Measurements from ENCODE around the gene TRIM33.
"Not testable (repeated sequence)": the region's sequence is repeated elsewhere in the genome, so short reads cannot be mapped to it uniquely, and the experiment has no call there.

TRIM33 gene

GRCh38 chr1:114517348-114517747, 6.3 kb upstream of the TRIM33 start:
- intact Hi-C loops (cut with DNase I), result no loop called here
- no peak for DNase-seq

- DNase-seq, result no peak
- intact Hi-C loops (cut with DNase I), result loop anchor here (5.0 kb wide), 1 partner anchor 70 kb away; the partner anchor contains the start of gene BCAS2
These were observed 1.7 kb upstream of the TRIM33 start for GRCh38 chr1:114512595-114513280.

DNA sequence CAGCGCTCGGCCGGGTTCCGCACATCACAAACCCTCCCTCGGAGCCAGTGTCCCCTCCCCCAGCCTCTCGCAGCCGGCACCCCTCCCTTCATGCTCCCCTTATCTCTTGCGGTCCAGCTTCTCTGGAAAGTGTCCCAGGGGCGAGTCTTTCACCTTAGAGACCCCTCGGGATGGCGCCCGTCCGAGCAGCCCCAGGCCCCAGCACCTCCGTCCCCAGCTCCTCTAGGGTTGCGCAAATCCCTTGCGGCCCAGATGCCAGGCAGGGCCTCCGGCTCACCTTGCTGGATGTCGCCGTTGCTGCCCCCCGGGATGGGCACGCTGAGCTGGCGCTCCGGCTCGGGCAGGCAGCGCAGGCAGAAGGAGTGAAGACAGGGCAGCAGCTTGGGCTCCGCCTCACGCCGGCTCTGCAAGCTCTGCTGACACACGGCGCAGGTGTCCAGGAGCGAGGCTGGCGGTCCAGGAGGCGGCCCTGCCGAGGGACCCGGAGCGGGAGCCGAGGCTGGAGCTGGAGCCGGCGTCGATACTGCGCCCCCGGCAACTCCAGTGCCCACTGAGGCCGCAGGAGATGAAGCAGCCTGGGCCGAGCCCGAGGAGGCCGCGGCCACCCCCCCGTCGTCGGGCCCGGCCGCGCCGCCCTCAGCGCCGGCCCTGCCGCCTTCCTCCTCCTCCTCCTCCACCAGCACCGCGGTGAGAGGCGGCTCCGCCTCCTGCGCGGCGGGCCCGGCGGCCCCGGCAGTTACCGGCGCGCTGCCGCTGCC, 550 bp downstream of the TRIM33 start:
- intact Hi-C loops (cut with DNase I), result loop anchor here (5.0 kb wide), 1 partner anchor 72 kb away; the partner anchor contains the start of gene BCAS2
- DNase-seq, result peak in 40 of 42 donors; percentile 16 to 69 (median 46)

GRCh38 chr1:114509596-114510273, 1.3 kb downstream of the TRIM33 start:
- peak in 1 of 42 donors; percentile 18 for DNase-seq
- intact Hi-C loops (cut with DNase I), result loop anchor here (5.0 kb wide), 1 partner anchor 73 kb away; the partner anchor contains the start of gene BCAS2

DNA sequence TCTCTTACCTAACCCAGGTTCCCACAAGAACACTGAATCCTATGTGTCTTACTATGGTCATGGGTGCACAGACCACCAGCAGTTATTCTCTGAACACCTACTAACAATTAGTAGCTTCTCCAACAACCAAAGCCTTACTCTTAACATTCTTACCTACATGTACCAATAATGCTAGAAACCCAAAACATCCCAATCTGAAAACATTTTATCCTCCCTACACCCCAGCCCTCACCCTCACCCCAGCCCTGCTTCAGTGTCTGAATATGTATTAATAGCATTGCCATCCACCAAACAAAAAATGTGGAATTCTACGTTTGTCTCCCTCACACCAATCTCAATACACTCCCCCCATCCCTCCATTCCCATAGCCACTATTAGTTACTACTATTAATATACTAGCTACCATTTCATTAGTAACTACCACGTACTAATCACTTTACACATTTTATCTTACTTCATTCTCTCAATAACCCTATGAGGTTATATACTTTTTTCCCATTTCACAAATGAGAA, 2.6 kb downstream of the TRIM33 start:
- intact Hi-C loops (cut with DNase I), result no loop called here
- DNase-seq, result no peak

GRCh38 chr1:114507513-114507912, 3.5 kb downstream of the TRIM33 start:
- DNase-seq, result no peak
- intact Hi-C loops (cut with DNase I), result no loop called here

- intact Hi-C loops (cut with DNase I), result no loop called here
- DNase-seq, result no peak
These were observed 5.8 kb downstream of the TRIM33 start for GRCh38 chr1:114505148-114505561.

DNA sequence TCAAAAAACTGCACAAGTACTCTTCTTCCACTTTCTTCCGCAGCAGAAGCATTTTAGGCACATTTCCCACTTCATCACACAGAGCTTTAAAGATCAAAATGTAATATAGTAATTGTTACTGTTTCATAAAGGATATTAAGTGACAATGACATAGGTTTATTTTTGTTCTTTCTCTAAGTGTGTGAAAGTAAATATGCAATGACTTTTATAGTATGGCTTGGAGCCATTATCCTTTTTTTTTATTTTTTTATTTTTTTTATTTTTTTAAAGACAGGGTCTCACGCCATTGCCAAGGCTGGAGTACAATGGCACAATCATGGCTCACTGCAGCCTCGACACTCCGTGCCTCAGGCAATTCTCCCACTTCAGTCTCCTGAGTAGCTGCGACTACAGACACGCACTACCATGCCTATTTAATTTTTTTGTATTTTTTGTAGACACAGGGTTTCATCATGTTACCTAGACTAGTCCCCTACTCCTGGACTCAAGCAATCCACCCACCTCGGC, 7.0 kb downstream of the TRIM33 start:
- no peak for DNase-seq
- intact Hi-C loops (cut with DNase I), result no loop called here

- no peak for DNase-seq
- intact Hi-C loops (cut with DNase I), result no loop called here
These were observed 8.9 kb downstream of the TRIM33 start for GRCh38 chr1:114502080-114502479.

DNA sequence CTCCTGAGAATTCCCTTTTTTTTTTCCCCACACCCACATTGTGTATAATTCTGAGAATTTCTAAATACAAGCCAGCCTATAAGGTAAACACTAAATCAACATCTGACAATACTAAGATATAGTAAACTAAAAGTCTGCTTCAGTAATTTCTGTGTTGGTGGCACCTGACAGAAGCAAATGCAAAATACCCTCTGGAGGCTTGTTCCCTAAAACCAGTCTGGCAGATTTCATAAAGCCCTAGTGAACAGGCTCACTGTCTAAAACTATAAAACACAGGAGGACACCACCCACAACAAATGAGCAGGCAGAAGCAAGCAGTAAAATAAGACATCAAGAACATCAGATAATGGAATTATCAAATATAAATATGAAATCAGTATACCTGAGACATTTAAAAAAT, 11.5 kb downstream of the TRIM33 start:
- no peak for DNase-seq
- intact Hi-C loops (cut with DNase I), result no loop called here

DNA sequence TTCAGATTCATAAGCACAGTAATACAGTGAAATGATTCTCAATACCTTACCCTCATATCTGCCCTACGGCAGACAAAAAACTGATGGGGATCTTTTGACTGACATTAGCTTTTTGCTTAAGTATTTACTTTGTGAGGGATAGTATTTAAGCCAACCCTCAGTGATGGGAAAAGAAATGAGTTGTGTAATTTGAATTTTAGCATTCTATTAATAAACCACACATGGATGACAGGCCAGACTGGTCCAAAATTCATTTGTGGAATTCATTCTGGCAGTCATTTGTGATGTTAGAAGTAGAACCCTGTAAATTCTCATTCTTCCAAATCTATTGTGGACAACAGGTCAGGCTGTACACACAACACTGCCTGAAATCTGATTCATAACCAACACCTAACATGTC, 14.9 kb downstream of the TRIM33 start:
- intact Hi-C loops (cut with DNase I), result no loop called here
- DNase-seq, result no peak

DNA sequence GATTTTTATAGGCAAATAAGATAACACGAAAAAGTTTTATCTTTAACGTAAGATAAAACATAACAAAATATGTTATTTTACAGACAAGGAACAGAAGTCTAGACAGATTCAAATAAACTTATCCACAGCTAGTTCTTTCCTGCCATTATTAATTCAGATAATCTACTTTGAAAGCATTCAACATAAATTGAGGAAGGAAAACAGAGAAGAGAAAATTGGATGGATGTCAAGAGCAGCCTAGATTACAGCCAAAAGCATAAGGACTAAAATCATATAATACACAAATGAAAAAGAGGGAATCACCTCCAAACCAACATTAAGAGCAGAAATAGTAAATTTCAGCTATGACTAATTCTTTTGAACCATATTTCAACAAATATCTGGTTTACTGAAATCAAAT, 15.5 kb downstream of the TRIM33 start:
- intact Hi-C loops (cut with DNase I), result no loop called here

DNA sequence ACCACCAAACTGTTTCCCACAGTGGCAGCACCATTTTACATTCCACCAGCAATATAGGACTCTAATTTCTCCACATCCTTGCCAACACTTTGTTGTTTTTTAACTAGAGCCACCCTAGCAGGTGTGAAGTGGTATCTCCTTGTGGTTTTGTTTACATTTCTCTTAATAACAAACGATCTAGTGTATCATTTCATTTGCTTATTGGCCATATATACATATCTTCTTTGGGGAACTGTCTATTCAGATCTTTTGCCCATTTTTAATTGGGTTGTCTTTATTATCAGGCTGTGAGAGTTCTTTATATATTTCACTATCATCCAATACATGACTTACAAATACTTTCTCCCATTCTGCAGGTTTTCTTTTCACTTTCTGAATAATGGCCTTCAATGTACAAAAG, 18.0 kb downstream of the TRIM33 start:
- intact Hi-C loops (cut with DNase I), result no loop called here
- no peak for DNase-seq

More for the DNA sequence above, 15.5 kb downstream of the TRIM33 start:
- no peak for DNase-seq

GRCh38 chr1:114490274-114490693, 20.7 kb downstream of the TRIM33 start:
- DNase-seq, result no peak
- intact Hi-C loops (cut with DNase I), result no loop called here

DNA sequence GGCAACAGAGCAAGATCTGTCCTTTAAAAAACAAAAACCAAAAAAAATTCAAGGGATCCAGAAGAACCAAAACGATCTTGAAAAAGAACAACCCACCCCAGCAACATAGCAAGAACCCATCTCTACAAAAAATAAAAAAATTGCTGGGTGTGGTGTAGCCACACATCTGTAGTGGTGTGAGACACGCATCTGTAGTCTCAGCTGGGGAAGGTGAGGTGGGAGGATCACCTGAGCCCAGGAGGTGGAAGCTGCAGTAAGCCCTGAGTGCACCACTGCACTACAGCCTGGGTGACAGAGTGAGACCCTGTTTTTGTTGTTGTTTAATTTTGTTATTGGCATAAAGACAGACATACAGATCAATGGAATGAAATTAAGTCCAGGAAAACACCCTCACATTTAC, 22.3 kb downstream of the TRIM33 start:
- intact Hi-C loops (cut with DNase I), result no loop called here
- DNase-seq, result no peak

- no peak for DNase-seq
- intact Hi-C loops (cut with DNase I), result no loop called here
These were observed 25.7 kb downstream of the TRIM33 start for GRCh38 chr1:114485286-114485685.

GRCh38 chr1:114482585-114482984, 28.4 kb downstream of the TRIM33 start:
- no peak for DNase-seq
- intact Hi-C loops (cut with DNase I), result no loop called here

DNA sequence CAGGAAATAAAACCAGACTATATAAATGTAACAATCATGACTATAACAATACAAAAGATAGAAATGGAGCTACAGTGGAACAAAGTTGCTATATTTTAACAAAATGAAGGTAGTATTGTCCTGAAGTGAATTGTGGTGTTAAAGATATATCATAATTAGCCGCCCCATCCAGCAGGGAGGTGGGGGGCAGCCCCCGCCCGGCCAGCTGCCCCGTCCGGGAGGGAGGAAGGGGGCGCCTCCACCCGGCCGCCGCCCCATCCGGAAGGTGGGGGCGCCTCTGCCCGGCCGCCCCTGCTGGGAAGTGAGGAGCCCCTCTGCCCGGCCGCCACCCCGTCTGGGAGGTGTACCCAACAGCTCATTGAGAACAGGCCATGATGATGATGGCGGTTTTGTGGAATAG, 31.4 kb downstream of the TRIM33 start:
- intact Hi-C loops (cut with DNase I); DNase-seq: not testable (repeated sequence)

- intact Hi-C loops (cut with DNase I), result no loop called here
- DNase-seq, result no peak
These were observed 31.9 kb downstream of the TRIM33 start for GRCh38 chr1:114479134-114479533.

- no peak for DNase-seq
- intact Hi-C loops (cut with DNase I), result no loop called here
These were observed 37.2 kb downstream of the TRIM33 start for GRCh38 chr1:114473796-114474195.
